SK-N-MC (cell line): ENCODE results near the gene CYP27B1.
"Not testable (repeated sequence)": the region's sequence is repeated elsewhere in the genome, so short reads cannot be mapped to it uniquely, and the experiment has no call there.

ENCODE experiments used
- DNase-seq: peaks from one replicate; pipeline ENCODE4 v3.0.0-alpha.2; 2011; ENCODE audit warnings: low read depth, low spot score
- H3K27ac ChIP-seq: fragments of 200-600 bp; sonication (generic); 2 replicates; pipeline ENCODE4 v1.5.1; 2016; ENCODE audit warnings: mixed run types
- H3K36me3 ChIP-seq: fragments of 200-600 bp; sonication (generic); 2 replicates; pipeline ENCODE4 v1.6.1; 2017; ENCODE audit warnings: antibody characterized with exemption, low read length, mixed read lengths; ENCODE audit not compliant: insufficient read depth
- H3K4me3 ChIP-seq: fragments of 200-600 bp; sonication (generic); 2 replicates; pipeline ENCODE4 v1.5.1; 2016
- H3K9ac ChIP-seq: fragments of 200-600 bp; sonication (generic); 2 replicates; pipeline ENCODE4 v1.8.0; 2017; ENCODE audit warnings: mixed run types, mixed read lengths; ENCODE audit not compliant: insufficient read length
- H3K9me3 ChIP-seq: fragments of 200-600 bp; sonication (generic); 2 replicates; pipeline ENCODE4 v1.6.1; 2017; ENCODE audit warnings: low read depth, mild to moderate bottlenecking, antibody characterized with exemption, low read length, moderate library complexity, mixed read lengths
- EZH2 ChIP-seq: fragments of 200-600 bp; sonication (generic); IDR thresholded peaks from one replicate; pipeline ENCODE4 v1.6.1; 2017; ENCODE audit warnings: antibody characterized with exemption
- FOXP2 ChIP-seq: optimal IDR thresholded peaks from 2 replicates; pipeline ENCODE3; 2011; ENCODE audit warnings: mild to moderate bottlenecking, moderate library complexity; ENCODE audit not compliant: insufficient read depth; ENCODE audit errors: extremely low read length, control extremely low read depth
- POLR2AphosphoS5 ChIP-seq: IDR thresholded peaks from 2 replicates; pipeline ENCODE4 v1.6.1; 2012; ENCODE audit warnings: mild to moderate bottlenecking, low read depth, low read length, borderline replicate concordance

Gene CYP27B1

DNA sequence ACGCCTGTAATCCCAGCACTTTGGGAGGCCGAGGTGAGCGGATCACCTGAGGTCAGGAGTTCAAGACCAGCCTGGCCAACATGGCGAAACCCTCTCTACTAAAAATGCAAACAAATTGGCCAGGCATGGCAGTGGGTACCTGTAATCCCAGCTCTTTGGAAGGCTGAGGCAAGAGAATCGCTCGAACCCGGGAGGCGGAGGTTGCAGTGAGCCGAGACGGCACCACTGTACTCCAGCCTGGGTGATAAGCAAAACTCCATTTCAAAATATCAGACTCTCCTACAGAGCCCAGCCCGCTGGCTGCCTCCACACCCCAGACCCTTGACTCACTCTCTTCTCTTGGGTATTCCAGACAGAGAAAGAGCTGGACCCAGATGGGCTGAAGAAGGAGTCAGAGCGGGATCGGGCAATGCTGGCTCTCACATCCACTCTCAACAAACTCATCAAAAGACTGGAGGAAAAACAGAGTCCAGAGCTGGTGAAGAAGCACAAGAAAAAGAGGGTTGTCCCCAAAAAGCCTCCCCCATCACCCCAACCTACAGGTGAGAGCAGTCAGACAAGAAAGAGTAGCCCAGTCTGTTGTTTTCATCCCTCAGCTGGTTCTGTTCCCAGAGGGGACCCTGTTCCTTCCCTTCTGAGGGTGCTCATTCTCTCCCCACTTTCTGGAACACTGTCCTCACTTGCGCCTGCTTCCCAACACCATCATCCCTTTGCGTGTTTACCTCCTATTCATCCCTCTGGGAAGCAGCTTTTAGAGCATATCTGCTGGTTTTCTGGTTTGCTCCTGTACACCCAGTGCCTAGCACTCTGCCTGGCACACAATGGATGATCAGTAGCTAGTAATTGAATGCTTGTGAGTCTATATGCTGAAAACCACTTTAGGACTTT, 48.0 kb downstream of the CYP27B1 start:
- Histone ChIP-seq H3K9ac (no peak overlapping the region), H3K36me3 (peaks cover 4% of the 10 kb centered on the region; the same call in 1 of the 2 replicates), H3K4me3 (no peak overlapping the region), H3K9me3 (no peaks in the 10 kb centered on the region), H3K27ac (no peak overlapping the region)
- TF ChIP-seq FOXP2 (no peak), POLR2AphosphoS5 (no peak), EZH2 (no peak)
- no peak for DNase-seq

DNA sequence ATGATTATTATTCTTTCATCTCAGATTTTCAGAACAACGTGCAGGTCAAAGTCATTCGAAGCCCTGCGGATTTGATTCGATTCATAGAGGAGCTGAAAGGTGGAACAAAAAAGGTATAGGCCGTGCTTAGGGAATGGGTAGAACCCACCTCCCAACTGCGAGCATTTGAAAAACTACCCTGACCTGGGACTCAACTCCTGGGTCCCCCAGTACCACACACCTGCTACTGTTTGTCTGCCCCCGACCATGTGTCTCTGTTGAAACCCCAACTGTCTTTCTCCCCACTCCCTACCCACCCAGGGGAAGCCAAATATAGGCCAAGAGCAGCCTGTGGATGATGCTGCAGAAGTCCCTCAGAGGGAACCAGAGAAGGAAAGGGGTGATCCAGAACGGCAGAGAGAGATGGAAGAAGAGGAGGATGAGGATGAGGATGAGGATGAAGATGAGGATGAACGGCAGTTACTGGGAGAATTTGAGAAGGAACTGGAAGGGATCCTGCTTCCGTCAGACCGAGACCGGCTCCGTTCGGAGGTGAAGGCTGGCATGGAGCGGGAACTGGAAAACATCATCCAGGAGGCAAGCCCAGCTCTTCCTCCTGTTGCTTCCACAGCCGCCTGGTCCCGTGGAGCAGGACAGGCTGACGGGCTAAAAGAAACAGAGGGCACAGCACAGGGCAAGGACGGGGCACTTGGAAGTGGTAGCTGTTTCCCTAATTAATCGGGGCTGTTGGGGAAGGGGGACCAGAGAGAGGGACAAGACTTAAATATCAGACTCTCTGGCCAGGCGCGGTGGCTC, 48.8 kb downstream of the CYP27B1 start:
- H3K9ac ChIP-seq, result no peak overlapping the region
- no peak overlapping the region for H3K27ac ChIP-seq
- no peaks in the 10 kb centered on the region for H3K9me3 ChIP-seq
- no peak overlapping the region for H3K4me3 ChIP-seq
- peaks cover 4% of the 10 kb centered on the region; the same call in 1 of the 2 replicates for H3K36me3 ChIP-seq
- no peak for DNase-seq
- TF ChIP-seq FOXP2 (no peak), POLR2AphosphoS5 (no peak), EZH2 (no peak)

DNA sequence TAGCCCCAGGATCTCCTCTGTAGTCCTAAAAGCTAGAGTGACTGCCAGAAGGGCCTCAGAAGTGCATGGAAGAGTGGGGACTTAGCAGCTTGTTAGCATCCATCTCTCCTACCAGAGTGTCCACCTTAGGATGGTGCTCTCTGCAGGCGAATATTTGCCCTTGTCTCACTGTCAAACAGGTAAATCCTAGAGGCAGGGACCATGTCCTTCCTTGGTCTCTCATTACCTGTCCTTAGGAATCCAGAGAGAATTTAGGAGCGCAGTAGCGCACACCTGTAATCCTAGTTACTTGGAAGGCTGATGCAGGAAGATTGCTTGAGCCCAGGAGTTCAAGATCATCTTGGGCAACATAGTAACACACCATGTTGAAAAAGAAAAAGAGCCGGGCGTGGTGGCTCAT, 49.7 kb downstream of the CYP27B1 start:
- peaks cover 4% of the 10 kb centered on the region; the same call in 1 of the 2 replicates for H3K36me3 ChIP-seq
- no peak for DNase-seq

DNA sequence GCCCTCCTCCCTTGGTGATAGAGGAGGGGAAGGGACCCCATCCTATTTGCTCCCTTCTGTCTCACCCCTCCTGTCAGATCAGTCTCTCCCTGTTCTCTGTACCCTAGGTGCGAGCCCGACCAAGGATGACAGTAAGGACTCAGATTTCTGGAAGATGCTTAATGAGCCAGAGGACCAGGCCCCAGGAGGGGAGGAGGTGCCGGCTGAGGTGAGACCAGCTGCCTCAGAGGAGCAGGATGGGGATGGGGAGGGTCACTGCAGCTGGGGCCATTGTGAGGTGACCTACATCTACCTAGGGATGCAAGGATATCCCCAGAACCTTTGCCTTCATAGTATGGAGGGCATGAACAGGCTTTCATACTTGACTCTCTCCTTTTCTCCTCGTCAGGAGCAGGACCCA, 50.6 kb downstream of the CYP27B1 start:
- H3K9me3 ChIP-seq, result no peaks in the 10 kb centered on the region
- H3K4me3 ChIP-seq, result no peak overlapping the region
- no peak for DNase-seq
- H3K9ac ChIP-seq, result no peak overlapping the region
- H3K36me3 ChIP-seq, result peaks cover 4% of the 10 kb centered on the region; the same call in 1 of the 2 replicates
- no peak overlapping the region for H3K27ac ChIP-seq
- no peak for TF ChIP-seq EZH2
- TF ChIP-seq FOXP2, result no peak
- TF ChIP-seq POLR2AphosphoS5, result no peak

More for the DNA sequence above, 49.7 kb downstream of the CYP27B1 start:
- Histone ChIP-seq H3K9me3 (no peaks in the 10 kb centered on the region), H3K4me3 (no peak overlapping the region), H3K9ac (no peak overlapping the region), H3K27ac (no peak overlapping the region)
- no peak for TF ChIP-seq FOXP2
- TF ChIP-seq POLR2AphosphoS5, result no peak
- TF ChIP-seq EZH2, result no peak

DNA sequence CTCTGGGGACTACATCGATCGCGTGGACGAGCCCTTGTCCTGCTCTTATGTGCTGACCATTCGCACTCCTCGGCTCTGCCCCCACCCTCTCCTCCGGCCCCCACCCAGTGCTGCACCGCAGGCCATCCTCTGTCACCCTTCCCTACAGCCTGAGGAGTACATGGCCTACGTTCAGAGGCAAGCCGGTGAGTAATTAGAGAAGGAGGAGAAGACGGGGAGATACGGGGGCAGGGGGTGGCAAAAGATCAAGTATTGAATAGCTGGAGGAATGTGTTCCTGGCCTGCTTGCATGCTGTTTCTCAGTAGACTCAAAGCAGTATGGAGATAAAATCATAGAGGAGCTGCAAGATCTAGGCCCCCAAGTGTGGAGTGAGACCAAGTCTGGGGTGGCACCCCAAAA, 51.1 kb downstream of the CYP27B1 start:
- no peak for TF ChIP-seq POLR2AphosphoS5
- TF ChIP-seq EZH2, result no peak
- DNase-seq, result no peak
- no peak overlapping the region for H3K27ac ChIP-seq
- H3K9ac ChIP-seq, result no peak overlapping the region
- H3K4me3 ChIP-seq, result no peak overlapping the region
- no peaks in the 10 kb centered on the region for H3K9me3 ChIP-seq
- peaks cover 4% of the 10 kb centered on the region; the same call in 1 of the 2 replicates for H3K36me3 ChIP-seq

DNA sequence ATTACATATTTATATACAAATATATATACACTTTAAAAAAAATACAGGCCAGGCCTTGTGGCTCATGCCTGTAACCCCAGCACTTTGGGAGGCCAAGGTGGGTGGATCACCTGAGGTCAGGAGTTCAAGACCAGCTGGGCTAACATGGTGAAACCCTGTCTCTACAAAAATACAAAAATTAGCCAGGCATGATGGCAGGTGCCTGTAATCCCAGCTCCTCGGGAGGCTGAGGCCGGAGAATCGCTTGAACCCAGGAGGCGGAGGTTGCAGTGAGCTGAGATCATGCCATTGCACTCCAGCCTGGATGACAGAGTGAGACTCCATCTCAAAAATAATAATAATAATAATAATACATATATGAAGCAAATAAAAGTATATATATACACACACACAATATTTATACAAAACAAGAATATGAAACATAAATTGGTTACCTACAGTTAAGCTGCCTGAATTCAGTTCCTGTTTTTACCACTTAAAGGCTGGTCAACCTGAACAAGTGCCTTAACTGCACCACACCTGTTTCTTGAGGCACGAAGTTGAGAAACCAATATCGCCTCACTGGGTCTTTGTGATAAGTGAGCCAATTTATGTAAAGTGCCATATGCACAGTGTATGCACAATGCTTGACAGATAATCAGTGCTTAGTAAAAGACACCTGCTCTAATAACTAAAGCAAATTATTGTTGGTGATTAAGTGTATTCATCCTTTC, 51.7 kb downstream of the CYP27B1 start:
- DNase-seq, H3K9ac ChIP-seq, H3K9me3 ChIP-seq, H3K36me3 ChIP-seq, H3K27ac ChIP-seq, H3K4me3 ChIP-seq: not testable (repeated sequence)

DNA sequence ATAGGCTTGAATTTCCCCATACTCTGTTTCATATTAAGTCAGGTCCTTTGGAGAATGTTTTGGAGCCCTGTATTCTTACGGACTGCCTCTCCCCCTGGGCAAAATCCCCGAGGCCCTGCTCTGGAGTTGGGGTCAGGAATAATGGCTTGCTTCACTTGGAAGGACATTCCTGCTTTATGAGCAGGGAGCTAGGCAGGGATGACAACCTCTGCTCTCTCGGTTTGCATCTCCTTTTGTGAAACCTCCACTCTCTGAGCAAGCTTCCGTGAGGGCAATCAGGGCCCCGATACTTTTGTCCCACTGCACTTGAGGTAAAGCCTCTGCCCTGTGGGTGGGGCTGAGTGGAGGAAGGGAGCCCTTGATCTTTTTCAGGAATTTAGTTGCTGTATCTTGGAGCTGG, 53.7 kb downstream of the CYP27B1 start:
- Histone ChIP-seq H3K36me3 (peaks cover 4% of the 10 kb centered on the region; the same call in 1 of the 2 replicates), H3K9me3 (no peaks in the 10 kb centered on the region), H3K27ac (no peak overlapping the region), H3K4me3 (no peak overlapping the region), H3K9ac (no peak overlapping the region)
- no peak for DNase-seq
- no peak for TF ChIP-seq FOXP2

DNA sequence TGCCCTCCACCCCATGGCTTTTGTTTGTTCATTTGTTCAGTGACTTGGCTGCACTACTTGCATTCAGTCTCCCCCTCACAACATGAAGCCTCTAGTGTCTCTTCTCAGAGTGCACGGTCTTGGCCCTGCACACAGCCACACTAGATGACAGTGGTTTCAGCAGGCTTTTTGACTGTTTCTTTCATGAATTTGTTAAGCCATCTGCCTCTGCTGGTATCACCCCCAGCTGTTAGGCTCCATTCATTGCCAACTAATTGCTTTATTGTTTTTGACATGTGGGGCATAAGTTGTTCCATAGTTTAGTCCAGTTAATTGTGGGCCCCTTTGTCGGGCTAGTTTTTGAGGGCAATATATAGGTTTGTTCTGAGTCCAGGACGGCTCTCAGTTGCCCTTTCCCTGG, 54.2 kb downstream of the CYP27B1 start:
- H3K36me3 ChIP-seq, result peaks cover 4% of the 10 kb centered on the region; the same call in 1 of the 2 replicates
- no peak for TF ChIP-seq POLR2AphosphoS5
- no peak for TF ChIP-seq EZH2
- no peak for TF ChIP-seq FOXP2
- DNase-seq, result no peak
- no peak overlapping the region for H3K9ac ChIP-seq
- no peak overlapping the region for H3K4me3 ChIP-seq
- H3K27ac ChIP-seq, result no peak overlapping the region
- no peaks in the 10 kb centered on the region for H3K9me3 ChIP-seq
